GM21367 (cell line): Measurements from ENCODE around the gene TRPM3.
A peak's percentile ranks its signal among the peaks of the same experiment; 100 is the strongest.

Experiments used
- ATAC-seq: cut with Tn5 transposase; IDR thresholded peaks from one replicate; pipeline ENCODE4 v1.9.1; 2021; ENCODE audit not compliant: unreplicated experiment

TRPM3 gene

DNA sequence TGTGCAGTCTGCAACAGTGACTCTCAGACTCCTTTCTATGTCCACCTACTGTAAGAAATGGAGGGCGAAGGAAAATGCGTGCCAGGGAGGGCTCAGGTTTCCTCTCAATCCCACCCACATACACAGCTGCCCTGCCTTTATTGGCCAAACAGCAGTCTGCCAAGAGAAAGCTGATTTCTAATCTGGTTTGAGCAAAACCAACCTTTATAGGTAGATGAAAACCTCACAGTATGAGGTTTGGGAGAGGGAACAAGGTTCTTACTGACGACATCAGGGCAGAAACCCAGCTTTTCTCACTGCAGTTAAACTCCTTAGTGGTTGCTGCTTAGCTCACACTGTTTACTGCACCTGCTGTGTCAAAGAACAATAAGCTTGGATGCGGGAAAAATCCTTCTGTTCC lies 554.7 kb downstream of the TRPM3 start:
- no peak for ATAC-seq

- no peak for ATAC-seq
Observed at GRCh38 chr9:70566066-70566465, 555.4 kb downstream of the TRPM3 start.

DNA sequence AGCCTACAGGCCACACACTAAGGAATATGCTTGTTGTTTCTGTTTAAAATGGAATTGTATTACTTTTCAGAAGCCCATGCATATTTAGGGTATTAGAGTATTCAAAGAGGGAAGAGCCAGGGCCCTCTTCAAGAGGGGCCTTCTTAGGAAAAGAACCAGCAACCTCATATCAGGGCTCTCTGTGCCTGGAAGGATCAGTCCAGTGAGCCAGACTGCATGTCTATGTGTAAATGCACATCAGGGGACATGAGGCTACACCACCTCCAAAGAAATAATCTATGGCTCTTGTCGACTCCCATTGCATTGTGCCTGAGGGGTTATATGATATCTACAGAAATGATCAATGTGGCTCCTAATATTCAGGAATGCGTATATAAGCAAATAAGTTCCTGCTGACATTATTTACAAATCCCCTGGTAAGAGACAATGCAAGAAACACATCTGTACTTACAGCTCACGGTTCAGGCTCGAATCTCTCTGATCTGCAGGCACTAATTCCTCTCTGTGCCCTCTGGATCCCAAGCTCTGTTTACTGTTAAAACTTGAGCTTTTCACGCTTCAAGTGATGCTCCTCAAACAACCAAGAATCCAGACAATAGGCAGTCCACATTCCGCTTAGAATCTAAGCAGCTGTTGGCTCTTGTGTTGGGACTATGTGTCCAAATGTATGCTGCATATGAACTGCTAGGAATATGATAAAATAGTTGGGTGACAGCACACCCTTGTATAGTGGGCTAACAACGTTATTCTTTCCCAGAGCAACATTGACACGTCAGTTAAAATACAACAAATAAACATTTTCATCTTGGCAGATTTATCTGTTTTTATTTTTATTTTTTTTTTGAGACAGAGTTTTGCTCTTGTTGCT lies 556.7 kb downstream of the TRPM3 start:
- ATAC-seq = no peak

DNA sequence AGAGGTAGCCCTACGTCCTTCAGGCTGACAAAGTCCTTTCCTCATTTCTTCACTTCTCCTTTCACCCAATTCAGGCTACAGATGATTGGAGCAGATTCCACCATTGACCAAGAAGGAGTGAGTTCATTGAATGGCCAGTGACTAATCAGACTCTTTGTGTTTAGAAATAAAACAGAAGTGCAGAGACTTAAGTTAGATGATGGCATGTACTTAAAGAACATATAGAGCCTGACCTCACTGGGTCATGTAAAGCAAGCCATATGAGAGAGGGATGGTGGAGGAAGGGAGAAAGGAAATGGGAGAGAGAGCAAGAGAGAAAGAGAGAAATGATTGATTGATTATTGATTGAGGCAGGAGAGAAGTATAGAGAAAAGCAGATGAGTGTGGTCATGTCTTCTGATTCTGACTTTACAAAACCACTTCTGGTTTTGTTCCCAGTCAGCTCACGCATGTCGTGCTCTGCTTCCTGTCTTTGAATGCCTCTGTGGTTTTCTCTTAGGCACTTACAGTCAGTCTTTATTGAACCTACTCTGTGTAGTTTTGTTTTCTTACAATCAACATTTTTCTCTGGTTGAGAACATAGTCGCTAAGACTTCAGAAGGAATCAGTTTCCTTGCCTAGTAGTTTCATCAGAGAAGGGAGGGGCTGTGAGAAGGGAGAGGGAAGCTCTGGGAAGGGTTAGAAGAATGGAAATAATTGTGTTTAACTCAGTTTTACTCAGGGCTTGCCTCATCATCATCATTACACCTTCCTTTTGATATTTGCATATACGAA lies 557.8 kb downstream of the TRPM3 start:
- peak; percentile 96 for ATAC-seq

DNA sequence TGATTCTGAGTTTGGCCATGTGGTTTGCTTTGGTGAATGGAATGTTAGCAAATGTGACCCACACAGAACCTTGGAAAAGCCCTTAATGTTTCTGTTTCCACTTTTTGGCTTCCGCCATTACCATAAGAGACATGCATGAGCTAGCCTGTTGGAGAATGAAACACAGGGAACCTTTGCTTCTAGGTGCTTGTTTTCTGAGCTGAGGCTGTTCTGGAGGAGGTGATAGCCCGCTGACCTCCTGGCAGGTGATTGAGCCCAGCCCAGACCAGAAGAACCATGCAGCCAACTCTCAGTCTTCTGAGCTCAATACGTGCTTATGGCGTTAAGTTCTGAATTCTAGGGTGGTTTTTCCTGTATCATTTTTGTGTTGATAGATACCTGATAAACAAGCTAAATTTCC lies 558.4 kb downstream of the TRPM3 start:
- ATAC-seq = no peak

- no peak for ATAC-seq
Observed at GRCh38 chr9:70561786-70562395, 559.5 kb downstream of the TRPM3 start.

- ATAC-seq = no peak
Observed at GRCh38 chr9:70561111-70561510, 560.3 kb downstream of the TRPM3 start.

- no peak for ATAC-seq
Observed at GRCh38 chr9:70559102-70559501, 562.3 kb downstream of the TRPM3 start.

GRCh38 chr9:70557661-70558369 lies 563.6 kb downstream of the TRPM3 start:
- ATAC-seq = peak; percentile 98

GRCh38 chr9:70556771-70557170 lies 564.6 kb downstream of the TRPM3 start:
- no peak for ATAC-seq

DNA sequence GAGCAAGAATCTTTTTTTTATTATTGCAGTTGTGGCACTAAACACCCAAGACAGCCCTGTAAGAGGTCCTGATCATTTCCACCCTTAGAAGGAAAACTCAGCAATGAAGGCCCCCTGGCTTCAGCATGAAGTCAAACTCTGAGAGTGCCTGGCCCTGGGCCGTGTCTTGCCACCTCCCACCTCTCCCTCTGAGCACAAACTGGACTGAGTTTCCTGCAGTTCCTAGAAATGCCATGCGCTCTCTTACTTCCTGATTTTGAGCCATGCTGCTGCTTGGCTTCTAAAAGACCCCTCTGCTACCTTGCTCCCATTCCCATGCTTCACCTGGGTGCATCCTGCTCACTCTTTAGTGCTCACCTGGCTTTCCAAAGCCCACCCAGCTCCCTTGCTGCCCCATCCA lies 566.5 kb downstream of the TRPM3 start:
- ATAC-seq = no peak

DNA sequence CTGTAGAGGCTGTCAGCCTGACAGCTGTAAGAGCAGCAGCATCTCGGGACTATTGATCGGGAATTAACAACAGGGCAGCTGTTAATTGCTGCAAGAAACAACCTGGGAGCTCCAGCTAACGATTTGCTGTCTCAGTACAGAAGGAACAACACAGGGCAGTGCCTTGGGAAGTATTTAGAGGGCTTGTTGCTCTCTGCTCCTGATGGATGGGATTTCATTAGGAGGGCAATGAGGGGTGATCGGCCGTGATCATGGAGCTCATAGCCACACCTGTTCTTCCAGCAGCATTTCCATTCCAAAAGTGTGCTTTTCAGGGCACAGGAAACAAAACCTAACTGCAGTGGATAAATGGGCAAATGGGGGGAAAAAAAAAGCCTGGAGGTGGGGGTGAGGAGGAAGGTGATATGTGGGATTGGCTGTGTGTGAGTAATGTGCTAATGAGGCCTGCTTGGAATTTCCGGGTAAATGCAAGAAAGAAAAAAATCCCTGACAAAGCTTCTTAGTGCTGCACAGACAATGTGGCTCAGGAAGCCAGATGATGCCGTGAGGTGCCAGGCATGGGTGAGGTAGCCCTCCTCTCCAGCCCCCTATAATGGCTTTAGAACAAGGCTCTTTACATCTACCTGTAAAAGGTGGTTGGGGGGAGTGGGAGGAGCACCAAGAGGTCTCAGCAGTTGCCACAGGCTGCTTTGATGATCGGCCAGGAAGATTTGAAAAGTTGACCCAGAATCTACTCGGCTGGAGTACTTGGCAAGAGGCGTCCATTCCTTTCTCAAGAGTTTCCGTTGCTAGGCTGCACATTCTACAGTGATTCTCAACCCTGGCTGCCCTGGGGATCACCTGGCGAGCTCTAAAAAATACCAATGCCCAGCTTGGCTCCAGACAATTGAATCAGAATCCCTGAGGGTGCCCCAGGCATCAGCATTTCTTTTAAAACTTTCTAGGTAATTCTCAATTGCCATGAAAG lies 567.4 kb downstream of the TRPM3 start:
- ATAC-seq = no peak

GRCh38 chr9:70552561-70552960 lies 568.9 kb downstream of the TRPM3 start:
- no peak for ATAC-seq

DNA sequence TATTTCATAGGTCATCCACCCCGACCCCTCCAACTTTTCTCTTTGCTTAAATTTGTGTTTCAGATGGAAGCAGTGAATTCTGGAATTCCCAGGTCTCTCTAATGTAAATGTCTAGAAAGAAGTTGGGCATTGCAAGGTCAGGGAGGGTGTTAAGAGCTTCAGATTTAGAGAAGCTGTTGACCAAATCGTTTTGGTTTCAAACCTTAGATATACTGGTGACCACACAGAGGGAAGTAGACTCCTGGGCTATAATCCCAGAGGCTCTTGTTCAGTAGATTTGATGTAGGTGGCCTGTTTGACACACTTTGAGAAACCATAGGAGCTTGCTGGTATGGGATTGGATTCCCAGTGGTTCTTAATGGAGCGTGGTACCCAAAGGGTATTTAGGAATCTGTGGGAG lies 569.6 kb downstream of the TRPM3 start:
- ATAC-seq = no peak

DNA sequence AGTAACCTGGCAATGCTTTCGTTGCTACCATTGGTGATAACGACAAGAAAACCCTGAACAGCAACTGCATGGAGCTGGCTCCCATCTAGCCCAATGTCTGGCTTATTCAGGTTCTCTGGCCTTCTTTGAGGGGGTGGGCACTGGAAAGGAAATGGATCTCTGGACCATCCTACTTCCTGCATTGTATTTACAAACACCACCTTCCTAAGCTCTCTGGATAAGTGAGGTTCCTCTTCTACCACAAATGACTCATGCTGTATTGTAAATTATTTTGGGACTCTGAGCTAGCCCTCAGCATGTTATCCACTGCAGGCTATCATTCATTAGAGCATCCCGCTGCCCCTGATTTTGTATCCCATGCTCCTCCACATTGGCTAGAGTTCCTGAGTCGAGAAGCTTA lies 570.0 kb downstream of the TRPM3 start:
- ATAC-seq = no peak

- ATAC-seq = no peak
Observed at GRCh38 chr9:70549926-70550325, 571.5 kb downstream of the TRPM3 start.

GRCh38 chr9:70542311-70542931 lies 579.0 kb downstream of the TRPM3 start:
- ATAC-seq = no peak

- no peak for ATAC-seq
Observed at GRCh38 chr9:70540016-70540415, 581.4 kb downstream of the TRPM3 start.

DNA sequence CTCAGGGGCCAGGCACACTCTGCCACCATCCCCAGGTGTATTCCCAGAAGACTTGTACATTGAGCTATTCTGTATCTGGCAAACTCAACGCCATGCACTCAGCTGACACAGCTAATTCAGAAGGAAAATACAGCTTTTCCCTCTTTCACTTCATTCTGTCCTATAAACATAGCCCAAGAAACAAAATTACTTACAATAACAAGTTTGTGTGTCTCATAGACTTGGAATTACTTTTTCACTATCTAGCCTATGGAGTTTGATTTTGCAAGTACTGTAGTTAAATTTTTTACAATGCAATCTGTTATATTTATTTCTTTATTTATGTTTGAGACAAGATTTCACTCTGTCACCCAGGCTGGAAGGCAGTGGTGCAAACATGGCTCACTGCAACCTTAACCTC lies 581.9 kb downstream of the TRPM3 start:
- no peak for ATAC-seq

DNA sequence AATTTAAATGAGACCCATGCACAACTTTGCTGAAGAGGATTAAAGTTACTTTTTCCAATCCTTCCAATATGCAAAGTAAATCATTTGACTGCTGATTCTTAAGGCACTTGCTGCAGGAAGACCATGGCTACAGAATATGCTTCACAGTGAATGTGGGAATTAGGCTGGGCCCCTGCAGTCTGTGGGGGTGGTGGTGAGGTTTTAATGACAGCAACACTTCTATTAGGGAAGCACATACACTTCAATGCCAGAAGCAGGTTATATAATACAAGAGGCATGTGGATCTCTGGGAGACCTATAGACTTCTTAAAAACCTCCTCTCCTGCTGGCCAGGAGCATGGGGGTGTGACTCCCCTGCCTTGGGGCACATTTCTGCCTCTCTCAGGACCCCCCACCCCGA lies 582.4 kb downstream of the TRPM3 start:
- no peak for ATAC-seq
